HepG2 (cell line): ENCODE data around the gene PALM. TPM values are rescaled to one million over a fixed set of nuclear protein-coding genes. Genes with fewer than 3 reads are reported as not detected.

ENCODE experiments used
- ADNP ChIP-seq: sonication (generic); formaldehyde crosslinking; IDR thresholded peaks from 2 replicates; pipeline ENCODE4 v1.4.0; 2020; ENCODE audit warnings: missing genetic modification reagents
- BCL6 ChIP-seq: IDR thresholded peaks from 2 replicates; pipeline ENCODE4 v1.6.1; 2016; ENCODE audit warnings: missing genetic modification reagents, missing compliant biosample characterization
- HCFC1 ChIP-seq: fragments of 150-350 bp; IDR thresholded peaks from 2 replicates; pipeline ENCODE4 v1.6.1; 2014; ENCODE audit warnings: low read depth, low read length
- IKZF5 ChIP-seq: IDR thresholded peaks from 2 replicates; pipeline ENCODE4 v1.6.1; 2018; ENCODE audit warnings: missing genetic modification reagents, mild to moderate bottlenecking, missing compliant biosample characterization
- JARID2 ChIP-seq: sonication (generic); formaldehyde crosslinking; IDR thresholded peaks from 2 replicates; pipeline ENCODE4 v1.8.1; 2023; ENCODE audit warnings: missing genetic modification reagents, inconsistent platforms; ENCODE audit not compliant: insufficient replicate concordance
- KLF15 ChIP-seq: sonication (generic); formaldehyde crosslinking; IDR thresholded peaks from 2 replicates; pipeline ENCODE4 v1.8.1; 2023; ENCODE audit warnings: borderline replicate concordance, mild to moderate bottlenecking, inconsistent platforms, missing genetic modification reagents, mixed read lengths
- MAX ChIP-seq: IDR thresholded peaks from 2 replicates; pipeline ENCODE4 v1.6.1; 2012; ENCODE audit warnings: inconsistent platforms
- MIER3 ChIP-seq: IDR thresholded peaks from 2 replicates; pipeline ENCODE4 v1.6.1; 2016; ENCODE audit warnings: missing compliant biosample characterization, borderline replicate concordance
- MTF2 ChIP-seq: sonication (generic); formaldehyde crosslinking; IDR thresholded peaks from 2 replicates; pipeline ENCODE4 v1.5.0; 2020; ENCODE audit warnings: missing genetic modification reagents, borderline replicate concordance
- RAD51 ChIP-seq: fragments of 450-650 bp; IDR thresholded peaks from 2 replicates; pipeline ENCODE4 v1.6.1; 2016; ENCODE audit warnings: borderline replicate concordance
- RCOR2 ChIP-seq: IDR thresholded peaks from 2 replicates; pipeline ENCODE4 v1.6.1; 2016; ENCODE audit warnings: missing biosample characterization, missing genetic modification reagents
- REXO4 ChIP-seq: sonication (generic); formaldehyde crosslinking; IDR thresholded peaks from 2 replicates; pipeline ENCODE4 v1.8.0; 2022; ENCODE audit warnings: missing genetic modification reagents, mild to moderate bottlenecking, borderline replicate concordance
- SIN3B ChIP-seq: fragments of 150-350 bp; IDR thresholded peaks from 2 replicates; pipeline ENCODE4 v1.6.1; 2014; ENCODE audit warnings: low read length
- SIX4 ChIP-seq: sonication (generic); formaldehyde crosslinking; IDR thresholded peaks from 2 replicates; pipeline ENCODE4 v1.4.0; 2020; ENCODE audit warnings: missing genetic modification reagents
- SSRP1 ChIP-seq: IDR thresholded peaks from 2 replicates; pipeline ENCODE4 v1.6.1; 2016; ENCODE audit warnings: control low read depth
- TEAD3 ChIP-seq: optimal IDR thresholded peaks from 2 replicates; pipeline ENCODE3; 2016; ENCODE audit warnings: borderline replicate concordance
- ZBTB26 ChIP-seq: IDR thresholded peaks from 2 replicates; pipeline ENCODE4 v1.6.1; 2016; ENCODE audit warnings: missing compliant biosample characterization, missing genetic modification reagents, borderline replicate concordance
- ZFP36L1 ChIP-seq: sonication (generic); formaldehyde crosslinking; IDR thresholded peaks from 2 replicates; pipeline ENCODE4 v1.8.0; 2022; ENCODE audit warnings: mild to moderate bottlenecking, missing genetic modification reagents, moderate library complexity
- ZMYM3 ChIP-seq: sonication (generic); formaldehyde crosslinking; IDR thresholded peaks from 2 replicates; pipeline ENCODE4 v1.5.1; 2020; ENCODE audit warnings: mild to moderate bottlenecking, missing genetic modification reagents
- ZNF180 ChIP-seq: sonication (generic); formaldehyde crosslinking; IDR thresholded peaks from 2 replicates; pipeline ENCODE4 v1.4.0; 2020; ENCODE audit warnings: low read depth, missing genetic modification reagents, borderline replicate concordance
- ZNF256 ChIP-seq: sonication (generic); formaldehyde crosslinking; conservative IDR thresholded peaks from 2 replicates; pipeline ENCODE4 v1.4.0; 2020; ENCODE audit warnings: missing genetic modification reagents
- ZNF546 ChIP-seq: sonication (generic); formaldehyde crosslinking; conservative IDR thresholded peaks from 2 replicates; pipeline ENCODE4 v1.8.1; 2023; ENCODE audit warnings: mild to moderate bottlenecking, missing genetic modification reagents
- ZNF557 ChIP-seq: sonication (generic); formaldehyde crosslinking; IDR thresholded peaks from 2 replicates; pipeline ENCODE4 v1.4.0; 2020; ENCODE audit warnings: missing genetic modification reagents
- ZNF615 ChIP-seq: sonication (generic); formaldehyde crosslinking; IDR thresholded peaks from 2 replicates; pipeline ENCODE4 v1.5.0; 2020; ENCODE audit warnings: mild to moderate bottlenecking, missing genetic modification reagents, borderline replicate concordance
- ZNF782 ChIP-seq: sonication (generic); formaldehyde crosslinking; IDR thresholded peaks from 2 replicates; pipeline ENCODE4 v1.4.0; 2020; ENCODE audit warnings: missing genetic modification reagents, mild to moderate bottlenecking, borderline replicate concordance
- ZNF883 ChIP-seq: sonication (generic); formaldehyde crosslinking; IDR thresholded peaks from 2 replicates; pipeline ENCODE4 v1.5.1; 2020; ENCODE audit warnings: mild to moderate bottlenecking, missing genetic modification reagents; ENCODE audit errors: not compliant biosample characterization
- polyA plus RNA-seq, 8 experiments: library from polyadenylated mRNA; depleted of rRNA in 3 of 8; stranded (reverse) in 7 of 8; unstranded in 1 of 8; fragments of >200 nt; fragmentation: Illumina TruSeq in 4 of 8; extraction: Trizol in 4 of 8; gene quantifications; 2 replicates each; pipeline versions ENCODE4 v1.2.1 to v1.2.3, GENCODE V29; 2011 to 2016; ENCODE audit warnings: low read depth in 4 of 8, missing spikeins in 1 of 8, mixed read lengths in 1 of 8; ENCODE audit not compliant: insufficient read depth in 1 of 8
- total RNA-seq, 5 experiments: library from RNA; depleted of rRNA; stranded (reverse); fragments of >200 nt; fragmentation: Illumina TruSeq; extraction: Trizol; gene quantifications; 2 replicates each; pipeline ENCODE4 v1.2.3, GENCODE V29; 2016; ENCODE audit warnings: low read depth in 1 of 5
- TF ChIP-seq, protein P1 (sequence below): sonication (generic); formaldehyde crosslinking; IDR thresholded peaks from 2 replicates; pipeline ENCODE4 v1.4.0; 2020; ENCODE audit warnings: missing genetic modification reagents
- TF ChIP-seq, protein P2 (sequence below): sonication (generic); formaldehyde crosslinking; IDR thresholded peaks from 2 replicates; pipeline ENCODE4 v1.5.0; 2020; ENCODE audit warnings: missing genetic modification reagents

PALM gene
- total and polyA plus RNA-seq, 2 of the 13 experiments (the other 11 are each of a cell fraction or from before 2014, with no cell fraction given): 4.0 to 9.7 TPM

DNA sequence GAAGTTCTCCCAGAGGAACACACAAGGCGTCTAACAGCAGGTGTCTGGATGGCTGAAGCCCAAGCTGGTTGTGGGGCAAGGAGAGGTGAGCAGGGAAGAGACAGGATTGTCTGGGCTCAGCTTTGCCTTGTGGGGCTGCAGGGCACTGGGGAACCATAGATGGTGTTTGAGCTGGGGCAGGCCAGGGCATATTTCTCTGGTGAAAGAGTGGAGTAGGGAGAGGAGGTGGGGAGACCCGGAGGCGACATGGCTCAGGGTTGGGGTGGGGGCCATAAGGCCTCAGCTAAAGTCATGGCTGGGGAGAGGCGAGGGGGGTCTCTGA, 5.4 kb upstream of the PALM start (continued):
- TF ChIP-seq KLF15: no peak
- no peak for TF ChIP-seq ZNF546 (CRISPR knock-in tag)
- no peak for TF ChIP-seq MTF2 (CRISPR knock-in tag)
- TF ChIP-seq, protein P1, sequence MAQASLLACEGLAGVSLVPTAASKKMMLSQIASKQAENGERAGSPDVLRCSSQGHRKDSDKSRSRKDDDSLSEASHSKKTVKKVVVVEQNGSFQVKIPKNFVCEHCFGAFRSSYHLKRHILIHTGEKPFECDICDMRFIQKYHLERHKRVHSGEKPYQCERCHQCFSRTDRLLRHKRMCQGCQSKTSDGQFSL (CRISPR knock-in tag): no peak
- TF ChIP-seq ZNF557 (CRISPR knock-in tag): no peak
- TF ChIP-seq SIX4 (CRISPR knock-in tag): no peak
- no peak for TF ChIP-seq TEAD3 (CRISPR knock-in tag)
- 0 out of 2 replicates have a peak, but pooled peaks have one; percentile 9 for TF ChIP-seq BCL6 (CRISPR knock-in tag)
- 0 out of 2 replicates have a peak, but pooled peaks have one; percentile 16 for TF ChIP-seq MAX
- peak; percentile 50; the same call in 1 of the 2 replicates for TF ChIP-seq RCOR2 (CRISPR knock-in tag)
- no peak for TF ChIP-seq ZBTB26 (CRISPR knock-in tag)
- no peak for TF ChIP-seq ZNF782
- TF ChIP-seq JARID2 (CRISPR knock-in tag): no peak
- TF ChIP-seq REXO4 (CRISPR knock-in tag): no peak
- no peak for TF ChIP-seq IKZF5 (CRISPR knock-in tag)
- TF ChIP-seq HCFC1: no peak
- peak; percentile 72; the same call in 1 of the 2 replicates for TF ChIP-seq ADNP (CRISPR knock-in tag)
- no peak for TF ChIP-seq RAD51
- TF ChIP-seq, protein P2, sequence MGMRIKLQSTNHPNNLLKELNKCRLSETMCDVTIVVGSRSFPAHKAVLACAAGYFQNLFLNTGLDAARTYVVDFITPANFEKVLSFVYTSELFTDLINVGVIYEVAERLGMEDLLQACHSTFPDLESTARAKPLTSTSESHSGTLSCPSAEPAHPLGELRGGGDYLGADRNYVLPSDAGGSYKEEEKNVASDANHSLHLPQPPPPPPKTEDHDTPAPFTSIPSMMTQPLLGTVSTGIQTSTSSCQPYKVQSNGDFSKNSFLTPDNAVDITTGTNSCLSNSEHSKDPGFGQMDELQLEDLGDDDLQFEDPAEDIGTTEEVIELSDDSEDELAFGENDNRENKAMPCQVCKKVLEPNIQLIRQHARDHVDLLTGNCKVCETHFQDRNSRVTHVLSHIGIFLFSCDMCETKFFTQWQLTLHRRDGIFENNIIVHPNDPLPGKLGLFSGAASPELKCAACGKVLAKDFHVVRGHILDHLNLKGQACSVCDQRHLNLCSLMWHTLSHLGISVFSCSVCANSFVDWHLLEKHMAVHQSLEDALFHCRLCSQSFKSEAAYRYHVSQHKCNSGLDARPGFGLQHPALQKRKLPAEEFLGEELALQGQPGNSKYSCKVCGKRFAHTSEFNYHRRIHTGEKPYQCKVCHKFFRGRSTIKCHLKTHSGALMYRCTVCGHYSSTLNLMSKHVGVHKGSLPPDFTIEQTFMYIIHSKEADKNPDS: no peak
- TF ChIP-seq ZFP36L1 (CRISPR knock-in tag): no peak
- TF ChIP-seq SSRP1 (CRISPR knock-in tag): no peak
- TF ChIP-seq MIER3 (CRISPR knock-in tag): no peak
- TF ChIP-seq ZMYM3 (CRISPR knock-in tag): peak; percentile 97
- TF ChIP-seq ZNF883: no peak
- no peak for TF ChIP-seq ZNF180 (CRISPR knock-in tag)
- no peak for TF ChIP-seq SIN3B
- TF ChIP-seq ZNF615: no peak
- TF ChIP-seq ZNF256 (CRISPR knock-in tag): no peak
